Upper lobe of right lung (tissue), 1 donor: ENCODE results near the gene PLEKHA8. TPM values are rescaled to one million over a fixed set of nuclear protein-coding genes. Genes with fewer than 3 reads are reported as not detected.

Experiments used
- ATAC-seq: fragments of 200-7000 bp; cut with Tn5 transposase; one replicate; pipeline ENCODE4 v1.9.1; 2020; ENCODE audit warnings: mild to moderate bottlenecking, moderate library complexity
- DNase-seq: peaks from one replicate; pipeline ENCODE4 v3.0.0-alpha.2; 2020
- H3K27ac ChIP-seq: fragments of 200-600 bp; one replicate; pipeline ENCODE4 v1.8.0; 2022
- H3K27me3 ChIP-seq: fragments of 200-600 bp; one replicate; pipeline ENCODE4 v1.8.0; 2022; ENCODE audit warnings: mild to moderate bottlenecking
- H3K36me3 ChIP-seq: fragments of 200-600 bp; one replicate; pipeline ENCODE4 v1.8.0; 2022
- H3K4me1 ChIP-seq: fragments of 200-600 bp; one replicate; pipeline ENCODE4 v1.8.0; 2022
- H3K4me3 ChIP-seq: fragments of 200-600 bp; one replicate; pipeline ENCODE4 v1.8.0; 2022; ENCODE audit warnings: mild to moderate bottlenecking
- H3K9me3 ChIP-seq: fragments of 200-600 bp; one replicate; pipeline ENCODE4 v1.8.0; 2022
- CTCF ChIP-seq: fragments of 200-600 bp; IDR thresholded peaks from one replicate; pipeline ENCODE4 v1.8.0; 2022; ENCODE audit warnings: antibody characterized with exemption
- intact Hi-C: fragments of 100-400 bp; cut with DNase I; formaldehyde crosslinking; loops from one replicate; pipeline ENCODE4 v1.11.0; 2022
- total RNA-seq: library from RNA; stranded (reverse); fragmentation: NEBNext Ultra II Directional; extraction: Animal tissue kit (Norgen Biotek cat#: 25700); gene quantifications from one replicate; pipeline ENCODE4 v1.2.1, GENCODE V29; 2021
- donor health status: DM: no; HTN: yes; CAD: no; lungs with severe emphysema.

PLEKHA8 gene
- total RNA-seq, 1 donor from 2014 or later = 11.3 TPM

GRCh38 chr7:30143748-30144251 lies 115.6 kb downstream of the PLEKHA8 start:
- Histone ChIP-seq H3K9me3 (no peaks in the 10 kb centered on the region), H3K27ac (peak overlapping the region; percentile 79), H3K4me1 (peaks cover 67% of the 10 kb centered on the region), H3K27me3 (no peaks in the 10 kb centered on the region), H3K36me3 (no peaks in the 10 kb centered on the region), H3K4me3 (no peak overlapping the region)
- intact Hi-C loops = no loop called here
- DNase-seq (no peak), ATAC-seq (no peak)
- no peak for TF ChIP-seq CTCF

- no peak overlapping the region for H3K4me3 ChIP-seq
- no peaks in the 10 kb centered on the region for H3K27me3 ChIP-seq
- peaks cover 69% of the 10 kb centered on the region for H3K4me1 ChIP-seq
- TF ChIP-seq CTCF = no peak
- no peaks in the 10 kb centered on the region for H3K9me3 ChIP-seq
- no peaks in the 10 kb centered on the region for H3K36me3 ChIP-seq
- H3K27ac ChIP-seq = no peak overlapping the region
- intact Hi-C loops = no loop called here
- no peak for DNase-seq
- ATAC-seq = no peak
Observed at GRCh38 chr7:30144657-30145306, 116.6 kb downstream of the PLEKHA8 start.

GRCh38 chr7:30145426-30145970 lies 117.3 kb downstream of the PLEKHA8 start:
- H3K4me3 ChIP-seq = no peak overlapping the region
- no peaks in the 10 kb centered on the region for H3K9me3 ChIP-seq
- intact Hi-C loops = no loop called here
- no peak for DNase-seq
- TF ChIP-seq CTCF = no peak
- H3K4me1 ChIP-seq = peaks cover 63% of the 10 kb centered on the region
- H3K27ac ChIP-seq = no peak overlapping the region
- no peaks in the 10 kb centered on the region for H3K27me3 ChIP-seq
- ATAC-seq = no peak
- H3K36me3 ChIP-seq = no peaks in the 10 kb centered on the region

GRCh38 chr7:30146127-30146612 lies 118.0 kb downstream of the PLEKHA8 start:
- H3K9me3 ChIP-seq = no peaks in the 10 kb centered on the region
- peaks cover 59% of the 10 kb centered on the region for H3K4me1 ChIP-seq
- ATAC-seq = no peak
- DNase-seq = no peak
- intact Hi-C loops = no loop called here
- no peak overlapping the region for H3K4me3 ChIP-seq
- H3K36me3 ChIP-seq = no peaks in the 10 kb centered on the region
- TF ChIP-seq CTCF = no peak
- H3K27me3 ChIP-seq = no peaks in the 10 kb centered on the region
- no peak overlapping the region for H3K27ac ChIP-seq

- no peak for ATAC-seq
- no peak for DNase-seq
- TF ChIP-seq CTCF = no peak
- intact Hi-C loops = no loop called here
- Histone ChIP-seq H3K36me3 (peaks cover 10% of the 10 kb centered on the region), H3K4me3 (no peak overlapping the region), H3K9me3 (no peaks in the 10 kb centered on the region), H3K27ac (no peak overlapping the region), H3K27me3 (no peaks in the 10 kb centered on the region), H3K4me1 (peaks cover 49% of the 10 kb centered on the region)
Observed at GRCh38 chr7:30147223-30147622, 119.0 kb downstream of the PLEKHA8 start.
